Gastroesophageal sphincter (tissue), 4 donors: ENCODE measurements around the gene SIGLEC15. TPM values are rescaled to one million over a fixed set of nuclear protein-coding genes. Genes with fewer than 3 reads are reported as not detected.

Source experiments
- ATAC-seq: fragments of 150-250 bp; one replicate; pipeline ENCODE4 v1.9.1; 2016; ENCODE audit warnings: mild to moderate bottlenecking, moderate library complexity
- H3K27ac ChIP-seq, 4 donors: fragments of 200-600 bp; sonication (generic) in 3 of 4; 1 replicate in 3 of 4; 2 replicates in 1 of 4; pipeline ENCODE4 v1.5.1; 2016 to 2019
- H3K27me3 ChIP-seq: fragments of 200-600 bp; sonication (generic); one replicate; pipeline ENCODE4 v1.5.1; 2019
- H3K36me3 ChIP-seq, 2 donors: fragments of 200-600 bp; sonication (generic); one replicate each; pipeline ENCODE4 v1.5.1; 2019; ENCODE audit warnings: control low read depth in 1 of 2
- H3K4me1 ChIP-seq, 3 donors: fragments of 200-600 bp; sonication (generic); 1 replicate in 2 of 3; 2 replicates in 1 of 3; pipeline ENCODE4 v1.5.1; 2016 to 2019; ENCODE audit warnings: control low read depth in 2 of 3
- H3K4me3 ChIP-seq, 2 donors: fragments of 200-600 bp; sonication (generic); one replicate each; pipeline ENCODE4 v1.5.1; 2019; ENCODE audit warnings: mild to moderate bottlenecking in 1 of 2, moderate library complexity in 1 of 2
- H3K9me3 ChIP-seq, 3 donors: fragments of 200-600 bp; sonication (generic); one replicate each; pipeline ENCODE4 v1.5.1; 2017 to 2019; ENCODE audit warnings: control low read depth in 2 of 3
- CTCF ChIP-seq, 4 experiments: fragments of 200-600 bp in 2 of 4; fragments of 450-650 bp in 2 of 4; sonication (generic) in 1 of 4; IDR thresholded peaks; one replicate each; pipeline ENCODE4 v1.5.1; 2017 to 2019; ENCODE audit warnings: antibody characterized with exemption in 4 of 4, mild to moderate bottlenecking in 2 of 4, moderate library complexity in 2 of 4
- EP300 ChIP-seq: sonication (generic); formaldehyde crosslinking; IDR thresholded peaks from one replicate; pipeline ENCODE4 v1.6.1; 2017; ENCODE audit warnings: antibody characterized with exemption, mild to moderate bottlenecking
- POLR2A ChIP-seq, 2 donors: fragments of 450-650 bp; IDR thresholded peaks; one replicate each; pipeline ENCODE4 v1.6.1; 2017; ENCODE audit warnings: antibody characterized with exemption in 2 of 2, mild to moderate bottlenecking in 2 of 2, moderate library complexity in 1 of 2
- POLR2AphosphoS5 ChIP-seq: sonication (generic); formaldehyde crosslinking; IDR thresholded peaks from one replicate; pipeline ENCODE4 v1.6.1; 2017; ENCODE audit warnings: antibody characterized with exemption
- WGBS, 2 donors: methylation state at CpG; one replicate each; pipeline ENCODE4 v1.1.5; 2018; ENCODE audit warnings: low coverage in 1 of 2; 5-methylcytosine and 5-hydroxymethylcytosine counted together
- total RNA-seq, 4 donors: library from RNA; depleted of rRNA; stranded (reverse); fragments of >200 nt; gene quantifications; one replicate each; pipeline ENCODE4 v1.1.0, GENCODE V29; 2016

Gene SIGLEC15
- total RNA-seq, 4 donors from 2014 or later, result 0.52 TPM; not detected in 3

- H3K27ac ChIP-seq, result no peak overlapping the region
- peaks cover 11 to 99% of the 10 kb centered on the region in 2 donors for H3K36me3 ChIP-seq
- no peaks in the 10 kb centered on the region for H3K9me3 ChIP-seq
- H3K27me3 ChIP-seq, result no peaks in the 10 kb centered on the region
- no peak overlapping the region for H3K4me3 ChIP-seq
- WGBS, 2 donors, result 90 to 100% methylated on average over 1 to 2 of the region's 3 CpGs
- H3K4me1 ChIP-seq, result no peaks in the 10 kb centered on the region
- ATAC-seq, result no peak
- TF ChIP-seq POLR2A (IDR thresholded peaks at IDR 0.05) (no peak), EP300 (no peak), POLR2AphosphoS5 (no peak), CTCF (IDR thresholded peaks at IDR 0.05) (no peak)
Observed at GRCh38 chr18:45859334-45859733, 33.9 kb downstream of the SIGLEC15 start.

- peaks cover 11 to 99% of the 10 kb centered on the region in 2 donors for H3K36me3 ChIP-seq
- no peaks in the 10 kb centered on the region for H3K4me1 ChIP-seq
- WGBS, 2 donors, result 50 to 82% methylated on average over 2 to 4 of the region's 4 CpGs
- no peak for ATAC-seq
- H3K27ac ChIP-seq, result no peak overlapping the region
- no peaks in the 10 kb centered on the region for H3K9me3 ChIP-seq
- H3K4me3 ChIP-seq, result no peak overlapping the region
- no peaks in the 10 kb centered on the region for H3K27me3 ChIP-seq
- TF ChIP-seq POLR2A (IDR thresholded peaks at IDR 0.05), result no peak
- no peak for TF ChIP-seq POLR2AphosphoS5
Observed at GRCh38 chr18:45860492-45860891, 35.0 kb downstream of the SIGLEC15 start.

- H3K27ac ChIP-seq, result no peak overlapping the region
- H3K9me3 ChIP-seq, result no peaks in the 10 kb centered on the region
- no peak overlapping the region for H3K4me3 ChIP-seq
- no peaks in the 10 kb centered on the region for H3K27me3 ChIP-seq
- ATAC-seq, result no peak
- WGBS, 2 donors, result 84 to 87% methylated on average over 3 of the region's 3 CpGs
- peaks cover 11 to 99% of the 10 kb centered on the region in 2 donors for H3K36me3 ChIP-seq
- H3K4me1 ChIP-seq, result no peaks in the 10 kb centered on the region
- TF ChIP-seq POLR2AphosphoS5 (no peak), EP300 (no peak), CTCF (IDR thresholded peaks at IDR 0.05) (no peak), POLR2A (IDR thresholded peaks at IDR 0.05) (no peak)
Observed at GRCh38 chr18:45860971-45861370, 35.5 kb downstream of the SIGLEC15 start.

GRCh38 chr18:45861926-45862325, 36.5 kb downstream of the SIGLEC15 start:
- H3K4me3 ChIP-seq, result no peak overlapping the region
- TF ChIP-seq POLR2A (IDR thresholded peaks at IDR 0.05), result no peak
- TF ChIP-seq POLR2AphosphoS5, result no peak
- H3K27me3 ChIP-seq, result no peaks in the 10 kb centered on the region
- no peak for ATAC-seq
- WGBS, 2 donors, result 100% methylated on average over 1 of the region's 1 CpG
- no peaks in the 10 kb centered on the region for H3K9me3 ChIP-seq
- H3K4me1 ChIP-seq, result no peaks in the 10 kb centered on the region
- H3K27ac ChIP-seq, result no peak overlapping the region
- H3K36me3 ChIP-seq, result peaks cover 11 to 99% of the 10 kb centered on the region in 2 donors

- H3K36me3 ChIP-seq, result peaks cover 9 to 97% of the 10 kb centered on the region in 2 donors
- ATAC-seq, result no peak
- H3K4me3 ChIP-seq, result no peak overlapping the region
- no peaks in the 10 kb centered on the region for H3K4me1 ChIP-seq
- no peaks in the 10 kb centered on the region for H3K27me3 ChIP-seq
- no peaks in the 10 kb centered on the region for H3K9me3 ChIP-seq
- TF ChIP-seq POLR2A (IDR thresholded peaks at IDR 0.05) (no peak), CTCF (IDR thresholded peaks at IDR 0.05) (no peak), POLR2AphosphoS5 (no peak), EP300 (no peak)
- 68 to 86% methylated on average over 1 of the region's 1 CpG for WGBS, 2 donors
- no peak overlapping the region for H3K27ac ChIP-seq
Observed at GRCh38 chr18:45863469-45863868, 38.0 kb downstream of the SIGLEC15 start.

GRCh38 chr18:45864081-45864480, 38.6 kb downstream of the SIGLEC15 start:
- peaks cover 4 to 95% of the 10 kb centered on the region in 2 donors for H3K36me3 ChIP-seq
- no peaks in the 10 kb centered on the region for H3K27me3 ChIP-seq
- 96 to 100% methylated on average over 4 to 5 of the region's 5 CpGs for WGBS, 2 donors
- H3K4me1 ChIP-seq, result no peaks in the 10 kb centered on the region
- no peaks in the 10 kb centered on the region for H3K9me3 ChIP-seq
- no peak overlapping the region for H3K4me3 ChIP-seq
- no peak overlapping the region for H3K27ac ChIP-seq
- TF ChIP-seq POLR2A (IDR thresholded peaks at IDR 0.05), result no peak
- no peak for TF ChIP-seq CTCF (IDR thresholded peaks at IDR 0.05)
- TF ChIP-seq EP300, result no peak
- TF ChIP-seq POLR2AphosphoS5, result no peak
- no peak for ATAC-seq
